HG03280 (cell line): ENCODE measurements around the gene NGF.

ENCODE experiments used
- ATAC-seq: cut with Tn5 transposase; IDR thresholded peaks from one replicate; pipeline ENCODE4 v1.9.1; 2021; ENCODE audit warnings: mild to moderate bottlenecking, moderate library complexity; ENCODE audit not compliant: unreplicated experiment

The NGF gene

DNA sequence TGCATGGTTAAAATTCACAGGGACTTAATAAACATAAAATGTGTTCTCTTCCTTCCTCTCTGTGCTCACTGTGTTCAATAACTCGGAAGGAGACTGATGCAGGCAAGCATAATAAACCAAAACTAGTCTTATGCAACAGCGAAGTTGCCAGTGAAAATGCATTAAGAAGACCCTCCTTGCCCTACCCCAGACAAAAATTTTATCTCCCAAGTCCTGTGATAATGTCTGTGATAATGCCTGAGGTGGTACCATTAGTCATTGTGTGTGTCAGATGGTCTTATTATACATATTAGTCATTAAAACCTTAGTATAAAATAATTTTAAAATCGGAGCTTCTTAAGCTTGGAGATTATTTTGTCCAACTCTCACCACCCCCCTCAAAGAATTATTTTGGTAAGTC, 97.8 kb downstream of the NGF start:
- ATAC-seq: no peak

DNA sequence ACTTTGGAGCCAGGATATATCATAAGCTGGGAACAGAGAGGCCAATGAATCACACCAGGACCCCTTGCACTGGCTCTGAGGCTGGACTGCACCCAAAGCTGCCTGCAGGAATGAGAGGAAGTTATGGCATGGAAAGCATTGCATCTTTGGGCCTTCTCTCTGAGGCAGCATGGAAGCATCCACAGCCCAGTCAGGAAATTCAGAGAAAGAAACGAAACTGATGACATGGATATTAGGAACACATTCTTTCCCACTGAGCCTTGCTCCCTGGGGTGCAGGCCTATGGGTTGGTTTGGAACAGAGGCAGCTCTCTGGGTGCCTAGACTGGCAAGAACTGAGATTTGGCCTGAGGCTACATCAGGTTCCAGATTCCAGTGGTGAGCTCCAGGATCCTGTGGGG, 98.6 kb downstream of the NGF start:
- no peak for ATAC-seq

DNA sequence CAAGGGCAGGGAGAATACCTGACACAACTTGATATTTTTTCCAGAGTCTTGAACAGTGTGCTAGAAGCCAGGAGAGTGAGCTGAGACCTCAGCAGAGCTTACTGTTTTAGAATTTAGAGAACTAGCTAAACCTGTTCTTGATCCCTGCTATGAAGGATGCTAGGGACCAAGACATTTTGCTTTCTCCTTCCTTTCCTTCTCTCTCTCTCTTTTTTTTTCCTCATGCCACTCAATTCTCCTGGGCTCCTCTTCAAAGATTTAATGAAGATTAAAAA, 99.0 kb downstream of the NGF start:
- ATAC-seq: no peak

DNA sequence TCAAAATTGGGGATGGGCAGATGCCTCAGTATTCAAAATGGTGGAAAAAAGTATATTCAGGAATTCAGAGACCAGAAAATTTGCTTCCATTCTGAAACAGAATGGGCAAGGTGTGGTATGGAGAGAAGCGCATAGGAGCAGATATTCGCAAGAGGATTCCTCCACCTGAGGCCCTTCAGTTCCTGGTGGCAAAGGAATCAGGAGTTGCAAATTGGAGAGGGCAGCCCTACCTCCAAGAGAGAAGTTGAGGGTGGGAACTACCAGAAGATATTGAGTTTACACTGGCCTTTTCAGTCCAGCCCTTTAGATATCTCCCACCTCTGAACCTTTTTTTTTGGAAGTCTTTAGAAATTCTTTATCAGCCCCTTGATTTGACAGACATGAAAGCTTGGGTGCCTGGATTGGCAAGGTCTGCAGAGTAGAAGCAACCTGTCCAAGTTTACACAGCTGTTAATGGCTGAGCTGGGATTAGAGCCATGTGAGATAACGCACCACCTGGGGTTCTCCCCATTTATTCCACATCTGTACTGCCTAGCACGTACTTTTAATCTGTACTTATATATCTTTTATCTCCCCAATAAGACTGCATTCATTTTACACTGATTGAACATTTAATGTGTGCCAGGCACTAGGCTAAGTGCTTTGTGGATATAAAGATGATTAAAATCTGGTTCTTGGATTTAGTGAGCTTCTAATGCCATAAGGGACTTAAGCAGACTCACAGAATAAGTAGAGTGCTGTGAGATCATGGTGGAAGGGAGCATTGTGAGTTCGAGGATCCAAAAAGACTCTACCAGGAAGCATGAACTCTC, 99.5 kb downstream of the NGF start:
- no peak for ATAC-seq

DNA sequence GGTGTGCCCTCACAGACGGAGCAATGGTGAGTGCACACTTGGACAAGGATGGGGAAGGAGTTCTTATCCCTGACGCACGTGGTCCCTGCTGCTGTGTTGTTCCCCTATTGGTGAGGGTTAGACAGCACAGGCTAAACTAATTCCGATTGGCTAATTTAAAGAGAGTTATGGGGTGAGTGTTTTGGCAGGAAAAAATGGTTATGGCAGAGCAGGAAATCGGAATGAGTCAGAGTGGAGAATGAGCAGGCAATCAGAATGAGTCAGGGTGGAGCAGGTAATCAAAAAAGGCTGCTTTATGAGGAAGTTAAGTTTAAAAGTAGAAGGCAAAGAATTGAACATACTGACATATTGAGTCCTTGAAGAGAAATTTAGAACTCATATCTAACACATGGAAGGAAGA, 100.5 kb downstream of the NGF start:
- no peak for ATAC-seq

DNA sequence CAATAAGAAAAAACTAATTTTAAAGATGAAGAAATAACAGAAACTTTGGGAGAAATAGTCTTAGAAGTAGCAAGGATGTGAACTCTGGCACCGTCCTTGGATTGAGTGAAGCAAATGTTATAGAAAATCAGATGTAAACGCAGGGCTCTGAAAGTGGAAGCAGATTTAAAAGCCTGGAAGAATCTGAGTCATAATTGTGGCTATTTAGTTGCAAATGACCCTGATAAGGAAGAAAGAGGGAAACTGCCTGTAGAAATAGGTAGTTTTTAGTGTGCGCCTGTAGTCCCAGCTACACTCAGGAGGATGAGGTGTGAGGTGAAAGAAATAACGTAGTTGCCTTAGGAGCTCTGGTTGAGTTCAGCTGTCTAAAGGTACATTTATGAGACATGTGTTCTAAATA, 101.0 kb downstream of the NGF start:
- ATAC-seq: no peak
